Smooth muscle cell (in vitro differentiated cells): ENCODE measurements around the gene RPLP2. TPM values are rescaled to one million over a fixed set of nuclear protein-coding genes. Genes with fewer than 3 reads are reported as not detected.

Source experiments
- DNase-seq: peaks from one replicate; lab custom pipeline; 2025; ENCODE audit not compliant: unreplicated experiment; lab: John Stamatoyannopoulos, UW
- H2AFZ ChIP-seq: fragments of 200-600 bp; sonication (generic); 2 replicates; pipeline ENCODE4 v1.6.0; 2016; ENCODE audit warnings: antibody characterized with exemption, low read depth, mild to moderate bottlenecking
- H3F3A ChIP-seq: fragments of 200-600 bp; sonication (generic); 2 replicates; pipeline ENCODE4 v1.6.0; 2017; ENCODE audit warnings: antibody characterized with exemption, low read depth
- H3K27ac ChIP-seq: fragments of 200-600 bp; sonication (generic); 2 replicates; pipeline ENCODE4 v1.5.1; 2016; ENCODE audit warnings: low read depth, mild to moderate bottlenecking
- H3K27me3 ChIP-seq: fragments of 200-600 bp; sonication (generic); 2 replicates; pipeline ENCODE4 v1.6.1; 2016; ENCODE audit warnings: low read depth, mild to moderate bottlenecking
- H3K36me3 ChIP-seq: fragments of 200-600 bp; sonication (generic); 2 replicates; pipeline ENCODE4 v1.5.1; 2016; ENCODE audit warnings: low read depth
- H3K4me1 ChIP-seq: fragments of 200-600 bp; sonication (generic); 2 replicates; pipeline ENCODE4 v1.5.1; 2016; ENCODE audit warnings: low read depth
- H3K4me2 ChIP-seq: fragments of 200-600 bp; sonication (generic); 2 replicates; pipeline ENCODE4 v1.6.0; 2016; ENCODE audit warnings: mild to moderate bottlenecking
- H3K4me3 ChIP-seq: fragments of 200-600 bp; sonication (generic); 2 replicates; pipeline ENCODE4 v1.5.1; 2016; ENCODE audit warnings: mild to moderate bottlenecking
- H3K79me2 ChIP-seq: fragments of 200-600 bp; sonication (generic); 2 replicates; pipeline ENCODE4 v1.6.0; 2016; ENCODE audit warnings: low read depth, mild to moderate bottlenecking
- H3K9ac ChIP-seq: fragments of 200-600 bp; sonication (generic); 2 replicates; pipeline ENCODE4 v1.6.0; 2016; ENCODE audit warnings: low read depth
- H3K9me3 ChIP-seq: fragments of 200-600 bp; sonication (generic); replicated peaks from 2 replicates; pipeline ENCODE4 v1.5.1; 2016; ENCODE audit warnings: low read depth
- H4K20me1 ChIP-seq: fragments of 200-600 bp; sonication (generic); 2 replicates; pipeline ENCODE4 v1.6.0; 2016; ENCODE audit warnings: low read depth
- WGBS: methylation state at CpG from one replicate; pipeline ENCODE4 v1.1.7; 2016; ENCODE audit warnings: low lambda C conversion rate; 5-methylcytosine and 5-hydroxymethylcytosine counted together
- polyA plus RNA-seq: library from polyadenylated mRNA; unstranded; fragments of >200 nt; fragmentation: Nextera tagmentation; extraction: Ambion mirVana; gene quantifications from 2 replicates; pipeline ENCODE4 v1.2.1, GENCODE V29; 2016
- total RNA-seq: library from RNA; depleted of rRNA; stranded (reverse); fragments of >200 nt; gene quantifications from 2 replicates; pipeline ENCODE4 v1.2.3, GENCODE V29; 2014
- TF ChIP-seq, protein P1 (sequence below): fragments of 200-600 bp; sonication (generic); IDR thresholded peaks from 2 replicates; pipeline ENCODE4 v1.5.1; 2017; ENCODE audit warnings: borderline replicate concordance, mild to moderate bottlenecking, antibody characterized with exemption; ENCODE audit not compliant: insufficient read depth, poor library complexity, severe bottlenecking

RPLP2 gene
- total and polyA plus RNA-seq, 2 experiments from 2014 or later, result 472 to 622 TPM

DNA sequence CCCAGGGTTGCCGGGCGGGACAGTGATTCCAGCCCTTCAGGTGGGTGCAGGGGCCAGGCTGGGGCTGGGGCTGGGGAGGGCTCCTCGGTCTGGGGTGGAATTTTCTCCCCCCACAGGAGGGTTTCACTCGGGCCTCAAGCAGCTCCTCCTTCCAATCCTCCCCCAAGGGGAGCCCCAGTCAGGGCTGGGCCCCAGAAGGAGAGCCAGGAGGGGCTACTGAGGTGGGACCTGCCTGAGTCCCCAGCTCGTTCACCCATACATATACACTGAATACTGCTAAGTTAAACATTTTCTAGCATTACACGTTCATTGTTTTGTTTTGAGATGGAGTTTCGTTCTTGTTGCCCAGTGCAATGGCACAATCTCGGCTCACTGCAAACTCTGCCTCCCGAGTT lies 16.5 kb downstream of the RPLP2 start:
- Histone ChIP-seq H3K4me3 (no peak overlapping the region), H3K27ac (no peak overlapping the region), H2AFZ (no peak overlapping the region), H3F3A (peaks cover 6% of the 10 kb centered on the region), H3K79me2 (no peaks in the 10 kb centered on the region), H3K27me3 (peaks cover 62% of the 10 kb centered on the region), H3K9ac (no peak overlapping the region), H4K20me1 (peaks cover 48% of the 10 kb centered on the region), H3K36me3 (no peaks in the 10 kb centered on the region), H3K9me3 (no peaks in the 10 kb centered on the region), H3K4me2 (no peak overlapping the region), H3K4me1 (peaks cover 29% of the 10 kb centered on the region)
- TF ChIP-seq, protein P1, sequence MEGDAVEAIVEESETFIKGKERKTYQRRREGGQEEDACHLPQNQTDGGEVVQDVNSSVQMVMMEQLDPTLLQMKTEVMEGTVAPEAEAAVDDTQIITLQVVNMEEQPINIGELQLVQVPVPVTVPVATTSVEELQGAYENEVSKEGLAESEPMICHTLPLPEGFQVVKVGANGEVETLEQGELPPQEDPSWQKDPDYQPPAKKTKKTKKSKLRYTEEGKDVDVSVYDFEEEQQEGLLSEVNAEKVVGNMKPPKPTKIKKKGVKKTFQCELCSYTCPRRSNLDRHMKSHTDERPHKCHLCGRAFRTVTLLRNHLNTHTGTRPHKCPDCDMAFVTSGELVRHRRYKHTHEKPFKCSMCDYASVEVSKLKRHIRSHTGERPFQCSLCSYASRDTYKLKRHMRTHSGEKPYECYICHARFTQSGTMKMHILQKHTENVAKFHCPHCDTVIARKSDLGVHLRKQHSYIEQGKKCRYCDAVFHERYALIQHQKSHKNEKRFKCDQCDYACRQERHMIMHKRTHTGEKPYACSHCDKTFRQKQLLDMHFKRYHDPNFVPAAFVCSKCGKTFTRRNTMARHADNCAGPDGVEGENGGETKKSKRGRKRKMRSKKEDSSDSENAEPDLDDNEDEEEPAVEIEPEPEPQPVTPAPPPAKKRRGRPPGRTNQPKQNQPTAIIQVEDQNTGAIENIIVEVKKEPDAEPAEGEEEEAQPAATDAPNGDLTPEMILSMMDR, result no peak
- WGBS, result 87% methylated on average over 5 of the region's 9 CpGs
- DNase-seq, result no peak

DNA sequence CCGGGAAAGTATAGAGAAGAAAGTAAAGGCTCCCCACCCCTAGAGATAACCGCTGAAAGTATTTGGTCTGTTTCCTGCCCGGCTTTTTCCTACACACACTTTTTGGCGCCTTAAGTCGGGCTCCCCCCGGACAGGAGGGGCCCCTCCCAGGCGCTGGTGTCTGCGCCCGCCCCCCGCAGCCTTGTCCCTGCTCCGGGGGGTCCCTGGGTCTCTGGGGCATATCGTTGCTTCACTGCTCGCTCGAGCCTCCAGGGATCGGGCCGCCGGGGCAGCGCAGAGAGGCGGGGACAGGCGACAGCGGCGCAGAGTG lies 17.0 kb downstream of the RPLP2 start:
- no peak overlapping the region for H3K9ac ChIP-seq
- H3K4me1 ChIP-seq, result peaks cover 34% of the 10 kb centered on the region
- no peaks in the 10 kb centered on the region for H3K36me3 ChIP-seq
- H3K4me3 ChIP-seq, result peak overlapping the region; percentile 48
- DNase-seq, result no peak
- peak overlapping the region; percentile 83 for H3K4me2 ChIP-seq
- H4K20me1 ChIP-seq, result peaks cover 46% of the 10 kb centered on the region
- WGBS, result 6% methylated on average over 12 of the region's 22 CpGs
- no peaks in the 10 kb centered on the region for H3K9me3 ChIP-seq
- peaks cover 6% of the 10 kb centered on the region for H3F3A ChIP-seq
- TF ChIP-seq, protein P1, result no peak
- H3K79me2 ChIP-seq, result no peaks in the 10 kb centered on the region
- H3K27ac ChIP-seq, result no peak overlapping the region
- H3K27me3 ChIP-seq, result peaks cover 65% of the 10 kb centered on the region
- no peak overlapping the region for H2AFZ ChIP-seq

DNA sequence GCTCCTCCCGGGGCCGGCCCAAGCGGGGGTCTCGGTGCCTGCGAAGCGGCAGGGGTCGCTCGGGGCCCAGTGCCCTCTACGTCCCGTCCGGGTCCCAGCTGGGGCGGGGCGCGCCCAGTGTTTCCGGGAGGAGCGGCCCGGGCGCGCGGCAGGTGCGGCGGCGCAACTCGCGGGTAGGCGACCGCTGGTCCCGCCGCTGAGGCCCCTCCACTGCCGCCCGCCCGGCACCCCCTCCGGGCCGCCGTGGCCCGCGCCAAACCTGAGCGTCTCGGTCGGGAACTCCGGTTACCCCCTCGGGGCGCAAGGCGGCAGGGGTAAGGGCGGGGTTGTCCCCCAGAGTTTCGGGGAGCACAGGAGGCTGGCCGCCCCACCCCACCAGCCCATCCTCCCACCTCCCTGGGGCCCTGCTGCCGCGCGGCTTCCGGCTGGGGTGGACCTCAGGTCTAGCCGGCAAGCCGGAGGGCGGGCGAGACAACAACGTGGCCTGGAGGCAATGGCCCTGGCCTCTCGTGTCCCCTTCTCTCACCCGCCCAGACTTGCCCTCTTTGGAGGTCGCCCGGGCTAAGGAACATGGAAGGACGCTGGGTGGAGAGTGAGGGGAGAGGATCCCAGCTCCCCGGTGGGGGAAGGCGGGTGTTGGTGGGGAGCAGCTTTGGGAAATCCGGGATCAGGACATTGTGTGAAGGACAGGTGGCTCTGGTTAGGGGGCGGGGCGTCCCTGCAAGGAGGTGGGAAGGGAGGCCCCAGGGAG lies 17.6 kb downstream of the RPLP2 start:
- peaks cover 43% of the 10 kb centered on the region for H4K20me1 ChIP-seq
- H3K4me1 ChIP-seq, result peaks cover 40% of the 10 kb centered on the region
- WGBS, result 7% methylated on average over 49 of the region's 66 CpGs
- no peak overlapping the region for H3K27ac ChIP-seq
- peak overlapping the region; percentile 83 for H3K4me2 ChIP-seq
- H3K9ac ChIP-seq, result no peak overlapping the region
- peak overlapping the region; percentile 48 for H3K4me3 ChIP-seq
- H3F3A ChIP-seq, result peaks cover 6% of the 10 kb centered on the region
- H3K27me3 ChIP-seq, result peaks cover 65% of the 10 kb centered on the region
- no peaks in the 10 kb centered on the region for H3K9me3 ChIP-seq
- H3K79me2 ChIP-seq, result no peaks in the 10 kb centered on the region
- TF ChIP-seq, protein P1, result no peak
- no peak overlapping the region for H2AFZ ChIP-seq
- no peaks in the 10 kb centered on the region for H3K36me3 ChIP-seq
- DNase-seq, result no peak

DNA sequence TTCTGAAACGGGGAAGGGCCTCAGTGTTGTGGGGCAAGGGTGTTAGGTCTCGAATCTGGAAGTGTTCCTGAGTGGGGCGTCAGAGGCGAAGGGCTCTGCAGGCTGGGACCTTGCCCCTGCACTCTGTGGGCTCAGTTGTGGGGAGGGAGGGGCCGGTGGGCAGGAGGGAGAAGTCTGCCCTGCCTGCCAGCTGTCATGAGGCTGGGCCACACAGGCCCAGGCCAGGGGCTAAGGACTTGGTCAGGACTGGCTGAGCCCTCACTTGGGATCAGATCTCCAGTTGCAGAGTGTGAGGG lies 18.1 kb downstream of the RPLP2 start, which contains the start of gene CRACR2B:
Gene CRACR2B (plus strand): TSS at position 23 of the 296 bp plus-strand sequence. CDS start 689 bp downstream, outside the sequence.
- H3K36me3 ChIP-seq, result no peaks in the 10 kb centered on the region
- no peak for DNase-seq
- H3F3A ChIP-seq, result peaks cover 6% of the 10 kb centered on the region
- H3K27me3 ChIP-seq, result peaks cover 65% of the 10 kb centered on the region
- H3K79me2 ChIP-seq, result no peaks in the 10 kb centered on the region
- H4K20me1 ChIP-seq, result peaks cover 40% of the 10 kb centered on the region
- peak within 1 kb of the TSS; percentile 48 for H3K4me3 ChIP-seq
- H3K4me2 ChIP-seq, result peak within 1 kb of the TSS; percentile 83
- no peak within 1 kb of the TSS for H3K27ac ChIP-seq
- H3K4me1 ChIP-seq, result peaks cover 42% of the 10 kb centered on the region
- no peaks in the 10 kb centered on the region for H3K9me3 ChIP-seq
- no peak within 1 kb of the TSS for H3K9ac ChIP-seq
- H2AFZ ChIP-seq, result no peak within 1 kb of the TSS
- WGBS, result 64% methylated on average over 5 of the region's 5 CpGs
- TF ChIP-seq, protein P1, result no peak
